ENCODE data around the gene ZNF804B. TPM values are rescaled to one million over a fixed set of nuclear protein-coding genes. Genes with fewer than 3 reads are reported as not detected.

The ZNF804B gene
- total RNA-seq, 1 experiment from 2014 or later: not detected

DNA sequence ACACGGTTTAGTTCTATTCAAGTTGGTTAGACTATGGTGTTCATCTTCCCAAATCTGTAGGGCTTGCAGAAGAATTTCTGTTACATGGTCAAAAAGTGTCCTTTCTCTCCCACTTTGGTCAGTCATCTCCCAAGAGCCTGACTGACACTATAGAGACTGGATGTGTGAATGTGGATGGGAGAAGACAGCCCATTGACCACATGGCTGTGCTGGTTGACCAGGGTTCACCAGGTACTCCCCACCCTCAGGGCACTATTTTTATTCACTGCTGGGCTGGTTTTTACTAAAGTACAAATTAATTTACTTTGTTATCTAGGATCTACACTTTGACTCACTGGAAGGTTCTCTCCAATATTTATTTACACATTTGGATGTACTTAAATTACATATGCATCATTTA, 2.3 kb downstream of the ZNF804B start:
- Histone ChIP-seq H4K20me1 (ENCODE audit: control insufficient read depth, insufficient read depth, insufficient read length) (no peaks in the 10 kb centered on the region), H3K56ac (ENCODE audit: insufficient read length, low read depth, low read length) (no peak overlapping the region), H2BK5ac (ENCODE audit: insufficient read length, low read length) (no peak overlapping the region), H2BK120ac (ENCODE audit: low read depth, low read length, poor library complexity, severe bottlenecking) (no peak overlapping the region), H3K9me3 (ENCODE audit: control insufficient read depth, low read depth, low read length) (no peaks in the 10 kb centered on the region), H2BK12ac (ENCODE audit: insufficient read length, low read depth, low read length) (no peak overlapping the region), H3K4ac (ENCODE audit: low read depth, low read length) (no peak overlapping the region), H3K4me1 (ENCODE audit: insufficient read depth, low read length) (no peaks in the 10 kb centered on the region), H4K8ac (replicated peaks; ENCODE audit: insufficient read length, low read depth, low read length) (no peak overlapping the region), H3K27me3 (ENCODE audit: insufficient read depth, low read length) (peaks cover 6% of the 10 kb centered on the region; the same call in 1 of the 2 replicates), H2BK15ac (ENCODE audit: low read depth, low read length) (no peak overlapping the region), H4K5ac (ENCODE audit: insufficient read length, low read depth, low read length) (no peak overlapping the region), H3K23me2 (ENCODE audit: insufficient read length, low read depth, low read length, poor library complexity, severe bottlenecking) (peaks cover 9% of the 10 kb centered on the region), H3K14ac (ENCODE audit: insufficient read depth, low read length) (no peak overlapping the region), H2AK5ac (ENCODE audit: insufficient read length, low read length) (no peak overlapping the region), H3K79me1 (ENCODE audit: insufficient read depth, low read depth, low read length, poor library complexity, severe bottlenecking) (no peaks in the 10 kb centered on the region), H2BK20ac (ENCODE audit: low read depth, low read length, poor library complexity, severe bottlenecking) (no peak overlapping the region), H3T11ph (ENCODE audit: low read length) (no peak overlapping the region), H3K79me2 (ENCODE audit: insufficient read depth, low read length) (no peaks in the 10 kb centered on the region), H3K18ac (ENCODE audit: insufficient read length, low read depth, low read length) (no peak overlapping the region), H2AFZ (ENCODE audit: low read length) (no peak overlapping the region), H4K91ac (ENCODE audit: insufficient read length, low read depth, low read length) (no peak overlapping the region), H3K23ac (ENCODE audit: insufficient read length, low read depth, low read length) (no peak overlapping the region), H3K27ac (ENCODE audit: insufficient read length, low read depth, low read length) (no peak overlapping the region), H3K4me2 (ENCODE audit: insufficient read depth, insufficient read length, low read length) (no peak overlapping the region), H3K9ac (ENCODE audit: extremely low read depth, insufficient read length, low read length) (no peak overlapping the region)
- peaks cover 8 to 10% of the 10 kb centered on the region in 2 experiments for H3K4me1 Mint-ChIP-seq
- DNase-seq: no peak
- no CpG with 5 or more reads among the region's 1 CpG for WGBS (ENCODE audit: extremely low coverage, insufficient read length, low lambda C conversion rate)
- peaks cover 54% of the 10 kb centered on the region for H3K27me3 Mint-ChIP-seq (ENCODE audit: low read depth)
- TF ChIP-seq, protein P1, sequence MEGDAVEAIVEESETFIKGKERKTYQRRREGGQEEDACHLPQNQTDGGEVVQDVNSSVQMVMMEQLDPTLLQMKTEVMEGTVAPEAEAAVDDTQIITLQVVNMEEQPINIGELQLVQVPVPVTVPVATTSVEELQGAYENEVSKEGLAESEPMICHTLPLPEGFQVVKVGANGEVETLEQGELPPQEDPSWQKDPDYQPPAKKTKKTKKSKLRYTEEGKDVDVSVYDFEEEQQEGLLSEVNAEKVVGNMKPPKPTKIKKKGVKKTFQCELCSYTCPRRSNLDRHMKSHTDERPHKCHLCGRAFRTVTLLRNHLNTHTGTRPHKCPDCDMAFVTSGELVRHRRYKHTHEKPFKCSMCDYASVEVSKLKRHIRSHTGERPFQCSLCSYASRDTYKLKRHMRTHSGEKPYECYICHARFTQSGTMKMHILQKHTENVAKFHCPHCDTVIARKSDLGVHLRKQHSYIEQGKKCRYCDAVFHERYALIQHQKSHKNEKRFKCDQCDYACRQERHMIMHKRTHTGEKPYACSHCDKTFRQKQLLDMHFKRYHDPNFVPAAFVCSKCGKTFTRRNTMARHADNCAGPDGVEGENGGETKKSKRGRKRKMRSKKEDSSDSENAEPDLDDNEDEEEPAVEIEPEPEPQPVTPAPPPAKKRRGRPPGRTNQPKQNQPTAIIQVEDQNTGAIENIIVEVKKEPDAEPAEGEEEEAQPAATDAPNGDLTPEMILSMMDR (conservative IDR thresholded peaks at IDR 0.05): no peak; the same call in 2 of the 3 replicates
- H3K4me3 Mint-ChIP-seq: no peak overlapping the region
- no peaks in the 10 kb centered on the region for H3K36me3 Mint-ChIP-seq (ENCODE audit: insufficient read depth in 1 of 3, low read depth in 3 of 3)
- no peaks in the 10 kb centered on the region for H3K9me3 Mint-ChIP-seq
- H3K27ac Mint-ChIP-seq: no peak overlapping the region

All from H9 (cell line).